Measurements from ENCODE around the gene LHX1. TPM values are rescaled to one million over a fixed set of nuclear protein-coding genes. Genes with fewer than 3 reads are reported as not detected.

The LHX1 gene
- total RNA-seq, 2 experiments from 2014 or later, result not detected

GRCh38 chr17:36894925-36895324 lies 42.4 kb upstream of the LHX1 start:
- Histone ChIP-seq H3K9me2 (ENCODE audit: insufficient read depth, low read length) (no peaks in the 10 kb centered on the region), H3K9me3 (ENCODE audit: low read length) (no peaks in the 10 kb centered on the region), H2AFZ (ENCODE audit: low read length) (no peak overlapping the region), H3K79me2 (ENCODE audit: insufficient read depth, low read depth, low read length) (no peaks in the 10 kb centered on the region), H3K4me3 (ENCODE audit: low read depth, low read length, poor library complexity, severe bottlenecking) (no peak overlapping the region), H3K4me1 (ENCODE audit: insufficient read depth, low read length, poor library complexity, severe bottlenecking) (no peaks in the 10 kb centered on the region), H3K4me2 (ENCODE audit: low read length) (no peak overlapping the region), H4K20me1 (ENCODE audit: insufficient read depth, low read length) (no peaks in the 10 kb centered on the region), H3K27ac (ENCODE audit: low read depth, low read length, poor library complexity, severe bottlenecking) (no peak overlapping the region), H3K36me3 (ENCODE audit: insufficient read depth, low read length) (no peaks in the 10 kb centered on the region)
- intact Hi-C loops (cut with micrococcal nuclease; ENCODE audit: unreplicated experiment), result no loop called here
- no peak for DNase-seq (ENCODE audit: low spot score)
- CTCF ChIA-PET (ENCODE audit: unreplicated experiment), result no interaction called here
- TF ChIP-seq EZH2phosphoT487 (IDR thresholded peaks at IDR 0.05; ENCODE audit: borderline replicate concordance, low read depth, low read length), result no peak
- TF ChIP-seq CTCF (conservative IDR thresholded peaks at IDR 0.05; ENCODE audit: low read length), result no peak
- no TSS peak for BruUV-seq (replicated peaks)
- POLR2A ChIA-PET, result interaction anchor here (0.6 kb wide), 1 partner anchor 9 kb away, joined by 4 read pairs; no protein-coding TSS in a partner anchor

GRCh38 chr17:36899250-36900159 lies 37.8 kb upstream of the LHX1 start:
- DNase-seq (ENCODE audit: low spot score), result no peak
- ChIA-PET CTCF (ENCODE audit: unreplicated experiment) (no interaction called here), POLR2A (interaction anchor here (1.1 kb wide), 1 partner anchor 10 kb away, joined by 5 read pairs; no protein-coding TSS in a partner anchor)
- Histone ChIP-seq H2AFZ (ENCODE audit: low read length) (no peak overlapping the region), H3K36me3 (ENCODE audit: insufficient read depth, low read length) (no peaks in the 10 kb centered on the region), H4K20me1 (ENCODE audit: insufficient read depth, low read length) (no peaks in the 10 kb centered on the region), H3K4me1 (ENCODE audit: insufficient read depth, low read length, poor library complexity, severe bottlenecking) (no peaks in the 10 kb centered on the region), H3K9me2 (ENCODE audit: insufficient read depth, low read length) (no peaks in the 10 kb centered on the region), H3K79me2 (ENCODE audit: insufficient read depth, low read depth, low read length) (no peaks in the 10 kb centered on the region), H3K4me3 (ENCODE audit: low read depth, low read length, poor library complexity, severe bottlenecking) (no peak overlapping the region), H3K4me2 (ENCODE audit: low read length) (no peak overlapping the region), H3K27ac (ENCODE audit: low read depth, low read length, poor library complexity, severe bottlenecking) (no peak overlapping the region), H3K9me3 (ENCODE audit: low read length) (no peaks in the 10 kb centered on the region)
- no peak for TF ChIP-seq CTCF (conservative IDR thresholded peaks at IDR 0.05; ENCODE audit: low read length)
- no peak for TF ChIP-seq EZH2phosphoT487 (IDR thresholded peaks at IDR 0.05; ENCODE audit: borderline replicate concordance, low read depth, low read length)
- no TSS peak for BruUV-seq (replicated peaks)
- intact Hi-C loops (cut with micrococcal nuclease; ENCODE audit: unreplicated experiment), result no loop called here

GRCh38 chr17:36900160-36900512 lies 37.1 kb upstream of the LHX1 start:
- POLR2A ChIA-PET, result no interaction called here
- H3K4me1 ChIP-seq (ENCODE audit: insufficient read depth, low read length, poor library complexity, severe bottlenecking), result no peaks in the 10 kb centered on the region
- CTCF ChIA-PET (ENCODE audit: unreplicated experiment), result no interaction called here
- no peaks in the 10 kb centered on the region for H3K36me3 ChIP-seq (ENCODE audit: insufficient read depth, low read length)
- H3K79me2 ChIP-seq (ENCODE audit: insufficient read depth, low read depth, low read length), result no peaks in the 10 kb centered on the region
- no peak overlapping the region for H3K27ac ChIP-seq (ENCODE audit: low read depth, low read length, poor library complexity, severe bottlenecking)
- intact Hi-C loops (cut with micrococcal nuclease; ENCODE audit: unreplicated experiment), result no loop called here
- H3K9me3 ChIP-seq (ENCODE audit: low read length), result no peaks in the 10 kb centered on the region
- no peak for DNase-seq (ENCODE audit: low spot score)
- no peak overlapping the region for H2AFZ ChIP-seq (ENCODE audit: low read length)
- H3K4me2 ChIP-seq (ENCODE audit: low read length), result no peak overlapping the region
- no peaks in the 10 kb centered on the region for H4K20me1 ChIP-seq (ENCODE audit: insufficient read depth, low read length)
- no peak overlapping the region for H3K4me3 ChIP-seq (ENCODE audit: low read depth, low read length, poor library complexity, severe bottlenecking)
- no peaks in the 10 kb centered on the region for H3K9me2 ChIP-seq (ENCODE audit: insufficient read depth, low read length)
- TF ChIP-seq EZH2phosphoT487 (IDR thresholded peaks at IDR 0.05; ENCODE audit: borderline replicate concordance, low read depth, low read length) (no peak), CTCF (conservative IDR thresholded peaks at IDR 0.05; ENCODE audit: low read length) (no peak)
- no TSS peak for BruUV-seq (replicated peaks)

Data from OCI-LY7 (cell line).